Heart right ventricle (tissue), 16 donors: ENCODE results near the gene ACHE. TPM values are rescaled to one million over a fixed set of nuclear protein-coding genes. Genes with fewer than 3 reads are reported as not detected.
"Not testable (repeated sequence)": the region's sequence is repeated elsewhere in the genome, so short reads cannot be mapped to it uniquely, and the experiment has no call there.

ENCODE experiments used
- ATAC-seq, 8 donors: fragments of 200-7000 bp; cut with Tn5 transposase; one replicate each; pipeline ENCODE4 v1.9.1; 2020; ENCODE audit warnings: mild to moderate bottlenecking in 8 of 8, moderate library complexity in 8 of 8, moderate number of reproducible peaks in 1 of 8
- DNase-seq, 2 donors: peaks; one replicate each; pipeline ENCODE4 v3.0.0-alpha.2; 2020
- H3K27ac ChIP-seq, 10 donors: fragments of 200-600 bp; sonication (generic) in 2 of 10; one replicate each; pipeline versions ENCODE4 v1.5.0 to v1.8.0; 2020 to 2022; ENCODE audit warnings: mild to moderate bottlenecking in 3 of 10
- H3K27me3 ChIP-seq, 7 donors: fragments of 200-600 bp; one replicate each; pipeline ENCODE4 v1.8.0; 2021 to 2022; ENCODE audit warnings: mild to moderate bottlenecking in 2 of 7
- H3K36me3 ChIP-seq, 9 donors: fragments of 200-600 bp; sonication (generic) in 1 of 9; one replicate each; pipeline versions ENCODE4 v1.5.0 to v1.8.0; 2020 to 2022; ENCODE audit warnings: mild to moderate bottlenecking in 2 of 9
- H3K4me1 ChIP-seq, 9 donors: fragments of 200-600 bp; sonication (generic) in 1 of 9; one replicate each; pipeline versions ENCODE4 v1.5.0 to v1.8.0; 2020 to 2022; ENCODE audit warnings: mild to moderate bottlenecking in 4 of 9
- H3K4me3 ChIP-seq, 10 donors: fragments of 200-600 bp; sonication (generic) in 2 of 10; one replicate each; pipeline versions ENCODE4 v1.5.0 to v1.8.0; 2020 to 2022; ENCODE audit warnings: mild to moderate bottlenecking in 7 of 10, moderate library complexity in 2 of 10
- H3K9me3 ChIP-seq, 11 donors: fragments of 200-600 bp in 10 of 11; sonication (generic) in 2 of 11; one replicate each; pipeline versions ENCODE4 v1.5.0 to v1.8.0; 2013 to 2022; ENCODE audit warnings: mild to moderate bottlenecking in 2 of 11, control low read depth in 1 of 11, moderate library complexity in 1 of 11
- CTCF ChIP-seq, 9 donors: fragments of 200-600 bp; sonication (generic) in 2 of 9; IDR thresholded peaks; one replicate each; pipeline versions ENCODE4 v1.5.0 to v1.8.0; 2021 to 2022; ENCODE audit warnings: antibody characterized with exemption in 9 of 9, mild to moderate bottlenecking in 5 of 9, moderate library complexity in 1 of 9
- WGBS, 2 donors: extraction: QIAGEN DNeasy Blood & Tissue Kit; methylation state at CpG; one replicate each; pipeline ENCODE4 v1.1.7; 2013; ENCODE audit warnings: inconsistent platforms in 1 of 2; 5-methylcytosine and 5-hydroxymethylcytosine counted together
- intact Hi-C, 10 donors: fragments of 100-400 bp; cut with DNase I; formaldehyde crosslinking; loops; one replicate each; pipeline versions ENCODE4 v1.11.1 to v1.14.2; 2022
- polyA plus RNA-seq, 2 donors: library from polyadenylated mRNA; stranded (reverse); fragments of 200-250 nt; gene quantifications; one replicate each; pipeline ENCODE4 v1.2.3, GENCODE V29; 2013
- total RNA-seq, 10 donors: library from RNA; stranded (reverse); fragmentation: NEBNext Ultra II Directional in 3 of 10; extraction: Animal tissue kit (Norgen Biotek cat#: 25700) in 3 of 10; gene quantifications; one replicate each; pipeline versions ENCODE4 v1.2.1 to v1.2.4, GENCODE V29; 2021 to 2023
- donor health status: Arrhythmogenic right ventricular cardiomyopathy.
- donor health status: ischemic (EF 13 %, LVEDD 7.1; RV severe dilation, severe dysfunction).
- donor health status: healthy with polysubstance abuse.
- donor health status: DM: no; HTN: yes; CAD: no.
- donor health status: DM: no; HTN: no; CAD: no.
- donor health status: ischemic (EF 25% LVEDD 6.9; RV normal size, moderate dysfunction).
- donor health status: ischemic (EF 25% LVEDD 5.7; RV mildly dilated, moderate dysfunction).
- donor health status: healthy.
- donor health status: DM: yes; HTN: yes; CAD: no.
- donor health status: Ischemic cardiomyopathy.
- donor health status: ischemic (EF 35%, LVEDD 5.7; RV mildly dilated, moderate dysfunction).
- donor health status: nonischemic (EF 11% LVEDD 7.7; RV severe dilation, severe dysfunction).
- donor health status: DM: yes; HTN: yes; CAD: no.
- donor health status: PGD.
- donor health status: ischemic (EF 29% LVEDD 5.4; RV normal size, mild dysfunction).
- donor health status: nonischemic (EF 23%, LVEDD 6.1; RV moderate dilation, normal function).

ACHE gene
- total and polyA plus RNA-seq, 12 donors = 0.27 to 1.1 (median 0.81) TPM

DNA sequence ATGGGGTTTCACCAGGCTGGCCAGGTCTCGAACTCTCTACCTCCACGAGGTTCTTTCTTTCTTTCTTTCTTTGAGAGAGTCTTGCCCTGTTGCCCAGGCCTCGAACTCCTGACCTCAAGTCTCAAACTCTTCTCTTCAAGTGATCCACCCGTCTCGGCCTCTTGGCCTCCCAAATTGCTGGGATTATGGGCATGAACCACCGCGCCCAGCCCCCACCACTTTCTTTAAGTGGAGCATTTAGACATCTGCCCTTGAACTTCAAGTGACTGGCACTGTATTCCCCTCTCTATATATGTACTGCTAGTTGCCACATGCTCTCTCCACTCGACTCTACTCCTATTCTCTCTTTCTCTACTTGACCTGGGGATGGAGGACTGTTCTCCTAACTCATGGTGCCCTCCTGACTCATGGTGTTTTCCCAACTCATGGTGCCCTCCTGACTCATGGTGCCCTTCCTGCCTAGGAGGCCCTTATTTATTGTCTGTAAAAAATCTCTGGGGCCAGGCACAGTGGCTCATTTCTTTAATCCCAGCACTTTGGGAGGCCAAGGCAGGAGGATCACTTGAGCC lies 19.3 kb upstream of the ACHE start:
- Histone ChIP-seq H3K4me1 (peaks cover 0 to 6% (median 0%) of the 10 kb centered on the region in 9 donors), H3K36me3 (no peaks in the 10 kb centered on the region), H3K4me3 (no peak overlapping the region), H3K27ac (no peak overlapping the region), H3K9me3 (no peaks in the 10 kb centered on the region), H3K27me3 (peaks cover 0 to 20% (median 12%) of the 10 kb centered on the region in 7 donors)
- WGBS, 2 donors = 86 to 87% methylated on average over 8 of the region's 8 CpGs
- ATAC-seq = no peak
- TF ChIP-seq CTCF (IDR thresholded peaks at IDR 0.05) = no peak
- no peak for DNase-seq
- intact Hi-C loops = no loop called here

- Histone ChIP-seq H3K4me1 (peaks cover 0 to 6% (median 0%) of the 10 kb centered on the region in 9 donors), H3K9me3 (no peaks in the 10 kb centered on the region), H3K27ac (no peak overlapping the region), H3K36me3 (no peaks in the 10 kb centered on the region), H3K27me3 (peaks cover 0 to 20% (median 12%) of the 10 kb centered on the region in 7 donors), H3K4me3 (no peak overlapping the region)
- no peak for TF ChIP-seq CTCF (IDR thresholded peaks at IDR 0.05)
- intact Hi-C loops = no loop called here
- DNase-seq (no peak), ATAC-seq (peak in 2 of 8 donors; percentile 30 to 39)
- 84 to 85% methylated on average over 15 of the region's 15 CpGs for WGBS, 2 donors
Measured at GRCh38 chr7:100914208-100914878, 18.7 kb upstream of the ACHE start.

GRCh38 chr7:100911484-100911883 lies 15.8 kb upstream of the ACHE start:
- TF ChIP-seq CTCF (IDR thresholded peaks at IDR 0.05) = no peak
- Histone ChIP-seq H3K27ac (no peak overlapping the region), H3K36me3 (no peaks in the 10 kb centered on the region), H3K27me3 (peaks cover 0 to 13% (median 6%) of the 10 kb centered on the region in 7 donors), H3K4me3 (no peak overlapping the region), H3K4me1 (peaks cover 0 to 6% (median 0%) of the 10 kb centered on the region in 9 donors), H3K9me3 (peaks cover 0 to 6% (median 0%) of the 10 kb centered on the region in 11 donors)
- intact Hi-C loops = no loop called here
- DNase-seq = no peak
- 86 to 87% methylated on average over 3 of the region's 3 CpGs for WGBS, 2 donors
- no peak for ATAC-seq

GRCh38 chr7:100910443-100910842 lies 14.8 kb upstream of the ACHE start:
- ATAC-seq, H3K36me3 ChIP-seq, intact Hi-C loops, H3K27me3 ChIP-seq, DNase-seq, H3K4me1 ChIP-seq, H3K4me3 ChIP-seq: not testable (repeated sequence)
- WGBS, 2 donors = 66 to 76% methylated on average over 7 of the region's 7 CpGs
- Histone ChIP-seq H3K9me3 (peaks cover 0 to 10% (median 0%) of the 10 kb centered on the region in 11 donors), H3K27ac (peak overlapping the region in 1 of 10 donors; percentile 36)

GRCh38 chr7:100908512-100908911 lies 12.8 kb upstream of the ACHE start:
- WGBS, 2 donors = 92 to 93% methylated on average over 5 of the region's 5 CpGs
- no peak for TF ChIP-seq CTCF (IDR thresholded peaks at IDR 0.05)

More at GRCh38 chr7:100908512-100908911, 12.8 kb upstream of the ACHE start:
- peaks cover 0 to 10% (median 3%) of the 10 kb centered on the region in 7 donors for H3K27me3 ChIP-seq
- H3K4me3 ChIP-seq = no peak overlapping the region
- H3K4me1 ChIP-seq = no peaks in the 10 kb centered on the region
- DNase-seq (no peak), ATAC-seq (no peak)
- peaks cover 0 to 10% (median 0%) of the 10 kb centered on the region in 11 donors for H3K9me3 ChIP-seq
- intact Hi-C loops = loop anchor here in 1 of 10 donors (10.0 kb wide), 1 partner anchor 1364 kb away; no protein-coding TSS in a partner anchor
- no peaks in the 10 kb centered on the region for H3K36me3 ChIP-seq
- no peak overlapping the region for H3K27ac ChIP-seq
